GM18861 (cell line): ENCODE data around the gene SPATA2.

Experiments
- ATAC-seq: cut with Tn5 transposase; IDR thresholded peaks from one replicate; pipeline ENCODE4 v1.9.1; 2021; ENCODE audit not compliant: unreplicated experiment

SPATA2 gene

DNA sequence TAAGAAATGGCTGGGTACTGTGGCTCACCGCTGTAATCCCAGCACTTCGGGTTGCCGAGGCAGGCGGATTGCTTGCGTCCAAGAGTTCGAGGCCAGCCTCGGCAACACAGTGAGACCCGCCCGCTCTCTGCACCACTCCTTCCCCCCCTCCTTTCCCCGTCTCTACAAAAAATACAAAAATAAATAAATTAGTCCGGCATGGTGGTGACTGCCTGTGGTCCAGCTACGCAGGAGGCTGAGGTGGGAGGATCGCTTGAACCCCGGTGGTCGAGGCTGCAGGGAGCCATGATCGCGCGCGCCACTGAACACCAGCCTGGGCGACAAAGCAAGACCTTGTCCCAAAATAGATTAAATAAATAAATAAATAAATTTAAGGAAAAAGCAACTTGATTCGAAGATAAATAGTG lies 20.4 kb upstream of the SPATA2 start:
- no peak for ATAC-seq

DNA sequence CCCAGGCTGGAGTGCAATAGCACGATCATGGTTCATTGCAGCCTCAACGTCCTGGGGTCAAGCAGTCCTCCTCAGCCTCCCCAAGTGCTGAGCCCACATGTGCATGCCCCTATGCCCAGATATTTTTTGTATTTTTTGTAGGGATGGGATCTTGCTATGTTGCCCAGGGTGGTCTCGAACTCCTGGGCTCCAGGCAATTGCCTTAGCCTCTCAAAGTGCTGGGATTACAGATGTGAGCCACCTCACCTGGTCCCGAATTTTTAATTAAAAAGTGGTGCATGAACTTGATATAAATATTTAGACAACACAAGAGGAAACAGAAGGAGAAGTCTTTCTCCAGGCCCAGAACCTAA lies 13.8 kb upstream of the SPATA2 start:
- no peak for ATAC-seq

GRCh38 chr20:49928411-49929141 lies 13.2 kb upstream of the SPATA2 start:
- no peak for ATAC-seq

GRCh38 chr20:49925901-49926454 lies 10.6 kb upstream of the SPATA2 start:
- ATAC-seq, result no peak

DNA sequence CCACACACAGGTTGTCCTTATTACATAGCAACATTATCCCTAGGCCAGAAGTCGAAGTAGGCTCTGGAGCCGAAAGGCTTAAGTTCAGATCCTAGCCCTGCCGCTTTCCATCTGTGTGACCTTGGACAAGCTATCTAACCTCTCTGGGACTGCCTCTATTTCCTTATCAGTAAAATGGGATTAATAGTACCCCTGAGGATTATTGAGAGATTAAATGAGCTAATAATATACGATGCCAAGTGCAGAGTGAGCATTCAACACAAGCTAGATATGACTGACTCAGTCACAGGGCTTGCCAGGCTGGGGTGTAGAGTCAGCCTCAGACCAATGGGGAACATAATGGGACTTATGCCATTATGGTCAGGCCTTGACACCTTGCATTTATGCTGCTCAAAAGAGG lies 8.9 kb upstream of the SPATA2 start:
- no peak for ATAC-seq

DNA sequence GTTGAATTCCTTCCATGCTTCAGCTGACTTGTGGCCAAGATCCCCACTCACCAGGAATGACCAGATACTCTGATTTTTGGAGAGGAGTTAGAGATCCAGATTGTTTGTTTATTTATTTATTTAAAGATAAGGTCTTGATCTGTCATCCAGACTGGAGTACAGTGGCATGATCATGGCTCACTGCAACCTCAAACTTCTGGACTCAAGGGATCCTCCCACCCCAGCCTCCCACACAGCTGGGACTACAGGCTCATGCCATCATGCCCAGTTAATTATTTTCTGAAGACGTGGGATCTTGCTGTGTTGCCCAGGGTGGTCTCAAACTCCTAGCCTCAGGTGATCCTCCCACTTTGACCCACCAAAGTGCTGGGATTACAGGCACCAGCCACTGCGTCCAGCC lies 4.1 kb upstream of the SPATA2 start:
- ATAC-seq, result no peak

DNA sequence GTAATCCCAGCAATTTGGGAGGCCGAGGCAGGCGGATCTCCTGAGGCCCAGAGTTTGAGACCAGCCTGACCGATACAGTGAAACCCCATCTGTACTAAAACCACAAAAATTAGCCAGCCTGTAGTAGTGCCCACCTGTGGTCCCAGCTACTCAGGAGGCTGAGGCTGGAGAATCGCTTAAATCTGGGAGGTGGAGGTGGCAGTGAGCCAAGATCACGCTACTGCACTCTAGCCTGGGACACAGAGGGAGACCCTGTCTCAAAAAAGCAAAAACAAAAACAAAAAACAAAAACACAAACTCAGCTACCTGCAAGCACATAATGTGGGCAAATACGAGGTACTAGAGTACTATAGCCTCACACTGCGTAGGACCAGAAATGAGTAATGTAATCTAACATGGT lies 3.7 kb upstream of the SPATA2 start:
- no peak for ATAC-seq

DNA sequence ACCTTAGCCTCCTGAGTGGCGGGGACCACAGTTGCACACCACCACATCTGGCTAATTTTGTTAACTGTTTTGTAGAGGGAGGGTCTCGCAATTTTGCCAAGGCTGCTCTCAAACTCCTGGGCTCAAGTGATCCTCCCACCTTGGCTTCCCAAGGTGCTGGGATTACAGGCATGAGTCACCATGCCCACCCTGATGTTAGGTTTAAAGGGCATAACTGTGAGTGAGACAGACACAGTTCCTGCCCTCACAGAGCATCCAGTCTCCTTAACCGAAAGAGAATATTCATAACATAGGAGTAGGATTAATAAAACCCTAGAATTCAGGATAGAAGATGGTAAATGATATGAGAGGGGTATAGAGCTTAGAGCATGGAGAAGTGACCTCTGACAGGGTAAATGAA lies 3.1 kb upstream of the SPATA2 start:
- no peak for ATAC-seq

GRCh38 chr20:49916146-49917002 lies 1.0 kb upstream of the SPATA2 start:
- ATAC-seq, result no peak

DNA sequence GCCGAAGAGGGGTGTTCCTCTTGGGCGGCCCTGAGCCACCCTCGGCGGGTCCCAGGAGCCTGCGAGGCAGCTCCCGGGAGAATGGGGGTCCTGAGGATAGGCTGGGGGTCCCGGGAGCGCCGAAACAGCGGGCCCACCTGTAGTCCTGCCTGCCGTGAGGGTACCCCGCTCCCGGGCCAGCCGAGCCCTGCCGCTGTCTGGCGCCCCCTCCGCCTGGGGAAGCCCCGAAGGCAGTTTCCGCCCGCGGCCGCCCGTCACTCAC lies 280 bp downstream of the SPATA2 start:
- ATAC-seq, result no peak

DNA sequence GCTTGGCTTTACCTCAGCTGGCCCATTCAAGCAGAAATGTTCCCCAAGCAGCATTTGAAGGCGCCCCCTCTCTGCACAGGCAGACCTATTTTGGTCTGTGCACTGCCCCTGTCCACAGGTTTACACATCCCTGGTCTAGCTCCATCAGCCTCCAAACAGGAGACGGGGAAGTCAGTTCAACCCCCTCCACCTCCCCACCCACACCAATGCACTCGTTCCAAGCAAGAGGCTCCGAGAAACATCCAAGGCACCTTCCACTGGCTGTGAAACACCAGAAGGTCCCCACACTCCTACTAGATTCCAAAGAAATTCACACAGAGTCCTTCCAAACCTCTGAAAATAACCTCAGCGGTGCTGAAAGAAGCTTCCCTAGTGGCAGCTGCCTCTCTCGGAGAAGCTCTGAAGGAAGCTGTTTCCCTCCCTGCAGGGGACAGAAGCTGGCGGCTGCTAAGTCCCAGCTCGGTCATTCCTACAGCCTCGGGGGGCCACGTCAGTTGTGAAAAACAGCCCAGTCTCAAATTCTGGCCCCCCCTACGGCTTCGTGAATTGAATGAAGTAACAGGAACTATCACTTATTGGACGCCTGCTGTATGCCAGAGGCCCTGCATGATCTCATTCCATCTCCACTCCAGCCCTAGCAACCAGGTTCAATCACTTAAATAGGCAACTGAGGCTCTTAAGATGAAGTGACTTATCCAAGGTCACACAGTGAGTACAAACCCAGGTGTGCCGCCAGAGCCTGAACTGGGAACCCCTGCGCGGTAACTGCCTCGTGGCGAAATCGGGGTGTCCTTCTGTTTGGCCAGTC lies 815 bp downstream of the SPATA2 start:
- peak; percentile 3 for ATAC-seq

- no peak for ATAC-seq
Observed at GRCh38 chr20:49913399-49914047, 1.8 kb downstream of the SPATA2 start.

GRCh38 chr20:49910340-49910706 lies 5.0 kb downstream of the SPATA2 start:
- ATAC-seq, result no peak

- no peak for ATAC-seq
Observed at GRCh38 chr20:49909499-49910339, 5.6 kb downstream of the SPATA2 start.

DNA sequence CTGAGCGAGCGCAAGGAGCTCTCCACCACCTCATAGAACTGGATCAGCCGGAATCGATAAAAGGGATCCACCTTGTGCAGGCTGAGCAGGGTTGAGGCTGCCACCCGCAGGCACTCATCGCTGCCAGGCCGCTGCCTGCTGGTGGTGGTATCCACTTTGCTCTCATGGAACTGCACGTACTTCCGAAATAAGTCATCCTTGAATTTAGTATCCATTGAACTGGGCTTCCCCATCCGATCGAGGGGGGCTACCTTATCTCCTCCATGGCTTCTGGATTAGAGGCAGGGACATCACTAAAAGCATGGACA lies 7.1 kb downstream of the SPATA2 start:
- no peak for ATAC-seq

- ATAC-seq, result no peak
Observed at GRCh38 chr20:49907405-49908257, 7.7 kb downstream of the SPATA2 start.

GRCh38 chr20:49906615-49907154 lies 8.6 kb downstream of the SPATA2 start:
- no peak for ATAC-seq

DNA sequence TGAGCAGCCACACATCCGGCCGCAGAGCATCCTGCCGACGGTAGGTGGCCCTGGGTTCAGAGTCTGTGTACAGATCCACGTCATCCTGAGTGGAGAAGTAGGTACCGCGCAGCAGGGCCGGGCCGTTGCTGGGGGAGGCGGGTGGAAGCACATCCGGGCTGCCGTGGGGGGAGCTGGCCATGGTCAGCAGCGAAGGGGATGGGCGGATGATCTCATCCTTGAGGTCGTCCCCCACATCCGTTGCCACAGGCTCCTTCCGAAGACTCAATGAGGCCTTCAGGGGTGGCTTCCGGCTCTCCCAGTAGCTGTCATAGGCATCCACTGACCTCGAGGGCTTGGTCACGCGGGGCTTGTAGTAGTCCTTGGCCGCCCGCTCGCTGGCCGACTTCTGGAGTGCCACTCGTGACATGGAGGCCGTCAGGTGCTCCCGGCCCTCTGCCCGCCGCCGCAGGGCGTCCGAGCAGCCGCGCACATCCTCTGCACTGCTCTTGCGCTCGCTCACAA lies 9.2 kb downstream of the SPATA2 start:
- ATAC-seq, result no peak
